ENCODE results near the gene MTMR11. TPM values are rescaled to one million over a fixed set of nuclear protein-coding genes. Genes with fewer than 3 reads are reported as not detected.

The MTMR11 gene
- total RNA-seq, 1 experiment from 2014 or later = 3.9 TPM

DNA sequence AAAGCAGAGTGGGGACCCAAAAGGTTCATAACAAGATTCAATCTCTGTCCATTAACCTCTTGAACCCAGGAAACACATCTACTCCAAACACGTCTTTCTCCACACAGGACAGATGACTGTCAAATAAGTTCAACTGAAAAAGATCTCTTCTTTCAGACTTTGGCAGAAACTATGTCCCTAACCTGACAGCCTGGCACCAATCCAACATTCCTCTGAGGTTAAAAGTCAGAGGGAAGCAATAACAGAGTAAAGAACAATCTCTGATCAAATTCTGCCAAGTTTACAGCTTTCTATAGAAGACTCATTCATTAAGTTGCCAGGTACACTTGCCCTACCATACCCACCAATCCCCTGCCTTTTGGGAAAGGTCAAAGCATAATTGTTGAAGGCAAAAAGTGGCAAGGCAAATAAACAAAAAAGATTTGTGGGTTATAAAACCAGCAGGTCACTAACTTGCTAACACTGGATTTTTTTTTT, 41.9 kb upstream of the MTMR11 start:
- H2BK120ac ChIP-seq (ENCODE audit: low read depth, low read length, poor library complexity, severe bottlenecking) = no peak overlapping the region
- no peak overlapping the region for H3K9ac ChIP-seq (ENCODE audit: extremely low read depth, insufficient read length, low read length)
- H3K23me2 ChIP-seq (ENCODE audit: insufficient read length, low read depth, low read length, poor library complexity, severe bottlenecking) = no peaks in the 10 kb centered on the region
- H2BK5ac ChIP-seq (ENCODE audit: insufficient read length, low read length) = no peak overlapping the region
- peaks cover 3% of the 10 kb centered on the region; the same call in 1 of the 2 replicates for H3K79me2 ChIP-seq (ENCODE audit: insufficient read depth, low read length)
- H4K91ac ChIP-seq (ENCODE audit: insufficient read length, low read depth, low read length) = no peak overlapping the region
- WGBS (ENCODE audit: extremely low coverage, insufficient read length, low lambda C conversion rate) = no CpG with 5 or more reads among the region's 1 CpG
- no peak overlapping the region for H3K23ac ChIP-seq (ENCODE audit: insufficient read length, low read depth, low read length)
- no peak overlapping the region for H2BK20ac ChIP-seq (ENCODE audit: low read depth, low read length, poor library complexity, severe bottlenecking)
- no peaks in the 10 kb centered on the region for H4K20me1 ChIP-seq (ENCODE audit: control insufficient read depth, insufficient read depth, insufficient read length)
- H3K14ac ChIP-seq (ENCODE audit: insufficient read depth, low read length) = no peak overlapping the region
- no peak overlapping the region for H2BK12ac ChIP-seq (ENCODE audit: insufficient read length, low read depth, low read length)
- H3K4me3 Mint-ChIP-seq = no peak overlapping the region
- peaks cover 3% of the 10 kb centered on the region for H3K79me1 ChIP-seq (ENCODE audit: insufficient read depth, low read depth, low read length, poor library complexity, severe bottlenecking)
- no peak overlapping the region for H3K18ac ChIP-seq (ENCODE audit: insufficient read length, low read depth, low read length)
- no peak overlapping the region for H2AFZ ChIP-seq (ENCODE audit: low read length)
- TF ChIP-seq CTCF (conservative IDR thresholded peaks at IDR 0.05) = no peak
- no peak overlapping the region for H3T11ph ChIP-seq (ENCODE audit: low read length)
- H3K27ac ChIP-seq (ENCODE audit: insufficient read length, low read depth, low read length) = no peak overlapping the region
- H3K4me1 Mint-ChIP-seq = peaks cover 2 to 3% of the 10 kb centered on the region in 2 experiments; a peak in 2 of 4 replicates
- no peaks in the 10 kb centered on the region for H3K4me1 ChIP-seq (ENCODE audit: insufficient read depth, low read length)
- no peak overlapping the region for H4K8ac ChIP-seq (replicated peaks; ENCODE audit: insufficient read length, low read depth, low read length)
- no peak overlapping the region for H3K4me2 ChIP-seq (ENCODE audit: insufficient read depth, insufficient read length, low read length)
- H2BK15ac ChIP-seq (ENCODE audit: low read depth, low read length) = no peak overlapping the region
- H3K56ac ChIP-seq (ENCODE audit: insufficient read length, low read depth, low read length) = no peak overlapping the region
- no peak overlapping the region for H4K5ac ChIP-seq (ENCODE audit: insufficient read length, low read depth, low read length)
- H3K9me3 Mint-ChIP-seq = no peaks in the 10 kb centered on the region
- H3K9me3 ChIP-seq (ENCODE audit: control insufficient read depth, low read depth, low read length) = no peaks in the 10 kb centered on the region
- H3K4ac ChIP-seq (ENCODE audit: low read depth, low read length) = no peak overlapping the region
- H3K27me3 ChIP-seq (ENCODE audit: insufficient read depth, low read length) = no peaks in the 10 kb centered on the region
- no peak overlapping the region for H3K27ac Mint-ChIP-seq
- H3K36me3 Mint-ChIP-seq (ENCODE audit: insufficient read depth in 1 of 3, low read depth in 3 of 3) = peaks cover 15 to 27% (median 24%) of the 10 kb centered on the region in 3 experiments
- no peak overlapping the region for H2AK5ac ChIP-seq (ENCODE audit: insufficient read length, low read length)
- no peak for DNase-seq
- no peaks in the 10 kb centered on the region for H3K27me3 Mint-ChIP-seq (ENCODE audit: low read depth)

All from H9 (cell line).